HepG2 (cell line): ENCODE results near the gene DTNA. TPM values are rescaled to one million over a fixed set of nuclear protein-coding genes. Genes with fewer than 3 reads are reported as not detected.

ENCODE experiments used
- ATAC-seq: fragments of 200-7000 bp; cut with Tn5 transposase; 3 replicates; pipeline ENCODE4 v1.9.1; 2020; ENCODE audit warnings: mild to moderate bottlenecking, moderate library complexity
- BruUV-seq: library from RNA; stranded (reverse); fragments of 400-500 nt; replicated peaks from 2 replicates; lab custom pipeline; 2021; lab: Mats Ljungman, UMichigan
- CTCF ChIA-PET: fragments of 300-600 bp; formaldehyde crosslinking; extraction: SDS; loops from one replicate; lab custom pipeline; 2021; ENCODE audit warnings: low total read pairs, inconsistent platforms, low intra/inter-chr PET ratio; lab: Yijun Ruan, JAX
- POLR2A ChIA-PET: fragments of 350-600 bp; sonication (Branson Sonifier 250); formaldehyde crosslinking; loops from one replicate; lab custom pipeline; 2020; ENCODE audit warnings: antibody characterized with exemption, inconsistent platforms; lab: Yijun Ruan, JAX
- DNase-seq: peaks from one replicate; pipeline ENCODE4 v3.0.0-alpha.2; 2015; ENCODE audit warnings: low spot score
- FAIRE-seq: peaks from 3 replicates; lab custom pipeline; 2011; peaks lifted over from hg19 to GRCh38; lab: Jason Lieb, UNC
- H2AFZ ChIP-seq: one replicate; pipeline ENCODE4 v1.6.1; 2011; ENCODE audit warnings: low read length, inconsistent platforms
- H3K27ac ChIP-seq: fragments of 300-600 bp; 3 replicates; pipeline ENCODE4 v1.8.0; 2011; ENCODE audit warnings: mixed run types, mild to moderate bottlenecking, mixed read lengths, low read length, inconsistent platforms; ENCODE audit not compliant: insufficient read depth; ENCODE audit errors: extremely low read length
- H3K27me3 ChIP-seq, 2 experiments: fragments of 200-600 bp in 1 of 2; 2 replicates in 1 of 2; 3 replicates in 1 of 2; pipeline versions ENCODE4 v1.6.0 to v1.8.0; 2011; ENCODE audit warnings: low read length in 2 of 2, mild to moderate bottlenecking in 2 of 2, moderate library complexity in 2 of 2, inconsistent platforms in 1 of 2; ENCODE audit not compliant: insufficient read depth in 2 of 2, control insufficient read depth in 1 of 2
- H3K36me3 ChIP-seq, 2 experiments: fragments of 200-600 bp in 1 of 2; replicated peaks in 1 of 2; 2 replicates in 1 of 2; 3 replicates in 1 of 2; pipeline versions ENCODE4 v1.5.1 to v1.8.0; 2011; ENCODE audit warnings: low read length in 2 of 2, inconsistent platforms in 1 of 2; ENCODE audit not compliant: insufficient read depth in 2 of 2, control insufficient read depth in 1 of 2
- H3K4me1 ChIP-seq: 2 replicates; pipeline ENCODE4 v1.5.1; 2012; ENCODE audit warnings: low read length, inconsistent platforms; ENCODE audit not compliant: insufficient read depth
- H3K4me2 ChIP-seq: 2 replicates; pipeline ENCODE4 v1.6.0; 2011; ENCODE audit warnings: low read depth, low read length, inconsistent platforms
- H3K4me3 ChIP-seq, 3 experiments: fragments of 200-600 bp in 1 of 3; sonication (generic), shearing (Covaris generic) in 1 of 3; replicated peaks in 1 of 3; 2 replicates each; pipeline ENCODE4 v1.5.1; 2011 to 2016; ENCODE audit warnings: low read length in 3 of 3, inconsistent platforms in 2 of 3, low read depth in 2 of 3, mild to moderate bottlenecking in 2 of 3, control low read depth in 1 of 3, mixed read lengths in 1 of 3; ENCODE audit not compliant: insufficient read depth in 1 of 3
- H3K79me2 ChIP-seq: one replicate; pipeline ENCODE4 v1.6.1; 2011; ENCODE audit warnings: low read length, inconsistent platforms; ENCODE audit not compliant: insufficient read depth
- H3K9ac ChIP-seq: 2 replicates; pipeline ENCODE4 v1.6.0; 2011; ENCODE audit warnings: mild to moderate bottlenecking, low read depth, low read length, inconsistent platforms; ENCODE audit not compliant: insufficient read depth
- H3K9me3 ChIP-seq: 2 replicates; pipeline ENCODE4 v1.5.1; 2012; ENCODE audit warnings: mild to moderate bottlenecking, low read length
- H4K20me1 ChIP-seq: 2 replicates; pipeline ENCODE4 v1.6.0; 2011; ENCODE audit warnings: inconsistent platforms, mild to moderate bottlenecking, low read length, moderate library complexity; ENCODE audit not compliant: insufficient read depth
- CBFB ChIP-seq: sonication (generic); formaldehyde crosslinking; IDR thresholded peaks from 2 replicates; pipeline ENCODE4 v1.4.0; 2020; ENCODE audit warnings: missing genetic modification reagents
- FOSL2 ChIP-seq: sonication (generic); formaldehyde crosslinking; IDR thresholded peaks from 2 replicates; pipeline ENCODE4 v1.4.0; 2020; ENCODE audit warnings: missing genetic modification reagents
- SMAD3 ChIP-seq: sonication (generic); formaldehyde crosslinking; IDR thresholded peaks from 2 replicates; pipeline ENCODE4 v1.4.0; 2020; ENCODE audit warnings: missing genetic modification reagents
- ZNF343 ChIP-seq: sonication (generic); formaldehyde crosslinking; IDR thresholded peaks from 2 replicates; pipeline ENCODE4 v1.4.0; 2020; ENCODE audit warnings: mild to moderate bottlenecking, missing genetic modification reagents
- ZNF552 ChIP-seq: sonication (generic); formaldehyde crosslinking; IDR thresholded peaks from 2 replicates; pipeline ENCODE4 v1.9.0; 2022; ENCODE audit warnings: missing genetic modification reagents, mild to moderate bottlenecking, borderline replicate concordance
- WGBS: methylation state at CpG from one replicate; pipeline ENCODE4 v1.1.6; 2017; ENCODE audit warnings: low lambda C conversion rate; 5-methylcytosine and 5-hydroxymethylcytosine counted together
- in situ Hi-C: cut with HindIII; loops from 2 replicates; pipeline ENCODE4 v1.10.0; 2017; ENCODE audit warnings: low pct_unique_long_range_greater_than_20kb; ENCODE audit not compliant: extremely low pct_ligation_motif_present
- intact Hi-C: fragments of 100-400 bp; cut with micrococcal nuclease; formaldehyde crosslinking; loops from one replicate; pipeline ENCODE4 v1.10.0; 2022; ENCODE audit not compliant: unreplicated experiment
- polyA plus RNA-seq, 8 experiments: library from polyadenylated mRNA; depleted of rRNA in 3 of 8; stranded (reverse) in 7 of 8; unstranded in 1 of 8; fragments of >200 nt; fragmentation: Illumina TruSeq in 4 of 8; extraction: Trizol in 4 of 8; gene quantifications; 2 replicates each; pipeline versions ENCODE4 v1.2.1 to v1.2.3, GENCODE V29; 2011 to 2016; ENCODE audit warnings: low read depth in 4 of 8, missing spikeins in 1 of 8, mixed read lengths in 1 of 8; ENCODE audit not compliant: insufficient read depth in 1 of 8
- total RNA-seq, 5 experiments: library from RNA; depleted of rRNA; stranded (reverse); fragments of >200 nt; fragmentation: Illumina TruSeq; extraction: Trizol; gene quantifications; 2 replicates each; pipeline ENCODE4 v1.2.3, GENCODE V29; 2016; ENCODE audit warnings: low read depth in 1 of 5
- TF ChIP-seq, protein P1 (sequence below): sonication (generic); formaldehyde crosslinking; IDR thresholded peaks from 2 replicates; pipeline ENCODE4 v1.9.0; 2021; ENCODE audit warnings: mild to moderate bottlenecking, missing genetic modification reagents
- TF ChIP-seq, protein P2 (sequence below): IDR thresholded peaks from 2 replicates; pipeline ENCODE4 v1.6.1; 2016; ENCODE audit warnings: low read depth, borderline replicate concordance
- TF ChIP-seq, protein P3 (sequence below): sonication (generic); formaldehyde crosslinking; conservative IDR thresholded peaks from 2 replicates; pipeline ENCODE4 v1.8.0; 2022; ENCODE audit warnings: missing genetic modification reagents

DTNA gene
- total and polyA plus RNA-seq, 2 of the 13 experiments (the other 11 are each of a cell fraction or from before 2014, with no cell fraction given), result 8.5 to 29.0 TPM

DNA sequence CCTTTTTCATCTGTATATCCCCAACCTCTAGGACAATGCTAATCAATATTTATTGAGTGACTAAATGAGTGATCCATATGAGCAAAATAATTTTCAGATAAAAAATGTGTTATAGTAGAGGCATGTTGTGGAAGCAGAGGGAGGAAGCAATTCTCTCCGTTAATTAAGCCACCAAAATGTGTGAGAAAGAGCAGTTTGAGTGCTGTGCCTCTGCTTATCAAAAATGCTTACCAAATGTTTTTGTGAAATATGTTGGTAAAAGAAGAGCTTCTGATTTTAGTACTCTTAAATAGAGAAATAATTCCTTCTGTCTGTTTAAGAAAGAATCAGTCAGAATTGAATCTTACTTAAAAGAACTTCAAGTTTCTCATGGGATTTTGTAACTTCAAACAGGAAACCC lies 90.3 kb downstream of the DTNA start (continued):
- TF ChIP-seq, protein P1, sequence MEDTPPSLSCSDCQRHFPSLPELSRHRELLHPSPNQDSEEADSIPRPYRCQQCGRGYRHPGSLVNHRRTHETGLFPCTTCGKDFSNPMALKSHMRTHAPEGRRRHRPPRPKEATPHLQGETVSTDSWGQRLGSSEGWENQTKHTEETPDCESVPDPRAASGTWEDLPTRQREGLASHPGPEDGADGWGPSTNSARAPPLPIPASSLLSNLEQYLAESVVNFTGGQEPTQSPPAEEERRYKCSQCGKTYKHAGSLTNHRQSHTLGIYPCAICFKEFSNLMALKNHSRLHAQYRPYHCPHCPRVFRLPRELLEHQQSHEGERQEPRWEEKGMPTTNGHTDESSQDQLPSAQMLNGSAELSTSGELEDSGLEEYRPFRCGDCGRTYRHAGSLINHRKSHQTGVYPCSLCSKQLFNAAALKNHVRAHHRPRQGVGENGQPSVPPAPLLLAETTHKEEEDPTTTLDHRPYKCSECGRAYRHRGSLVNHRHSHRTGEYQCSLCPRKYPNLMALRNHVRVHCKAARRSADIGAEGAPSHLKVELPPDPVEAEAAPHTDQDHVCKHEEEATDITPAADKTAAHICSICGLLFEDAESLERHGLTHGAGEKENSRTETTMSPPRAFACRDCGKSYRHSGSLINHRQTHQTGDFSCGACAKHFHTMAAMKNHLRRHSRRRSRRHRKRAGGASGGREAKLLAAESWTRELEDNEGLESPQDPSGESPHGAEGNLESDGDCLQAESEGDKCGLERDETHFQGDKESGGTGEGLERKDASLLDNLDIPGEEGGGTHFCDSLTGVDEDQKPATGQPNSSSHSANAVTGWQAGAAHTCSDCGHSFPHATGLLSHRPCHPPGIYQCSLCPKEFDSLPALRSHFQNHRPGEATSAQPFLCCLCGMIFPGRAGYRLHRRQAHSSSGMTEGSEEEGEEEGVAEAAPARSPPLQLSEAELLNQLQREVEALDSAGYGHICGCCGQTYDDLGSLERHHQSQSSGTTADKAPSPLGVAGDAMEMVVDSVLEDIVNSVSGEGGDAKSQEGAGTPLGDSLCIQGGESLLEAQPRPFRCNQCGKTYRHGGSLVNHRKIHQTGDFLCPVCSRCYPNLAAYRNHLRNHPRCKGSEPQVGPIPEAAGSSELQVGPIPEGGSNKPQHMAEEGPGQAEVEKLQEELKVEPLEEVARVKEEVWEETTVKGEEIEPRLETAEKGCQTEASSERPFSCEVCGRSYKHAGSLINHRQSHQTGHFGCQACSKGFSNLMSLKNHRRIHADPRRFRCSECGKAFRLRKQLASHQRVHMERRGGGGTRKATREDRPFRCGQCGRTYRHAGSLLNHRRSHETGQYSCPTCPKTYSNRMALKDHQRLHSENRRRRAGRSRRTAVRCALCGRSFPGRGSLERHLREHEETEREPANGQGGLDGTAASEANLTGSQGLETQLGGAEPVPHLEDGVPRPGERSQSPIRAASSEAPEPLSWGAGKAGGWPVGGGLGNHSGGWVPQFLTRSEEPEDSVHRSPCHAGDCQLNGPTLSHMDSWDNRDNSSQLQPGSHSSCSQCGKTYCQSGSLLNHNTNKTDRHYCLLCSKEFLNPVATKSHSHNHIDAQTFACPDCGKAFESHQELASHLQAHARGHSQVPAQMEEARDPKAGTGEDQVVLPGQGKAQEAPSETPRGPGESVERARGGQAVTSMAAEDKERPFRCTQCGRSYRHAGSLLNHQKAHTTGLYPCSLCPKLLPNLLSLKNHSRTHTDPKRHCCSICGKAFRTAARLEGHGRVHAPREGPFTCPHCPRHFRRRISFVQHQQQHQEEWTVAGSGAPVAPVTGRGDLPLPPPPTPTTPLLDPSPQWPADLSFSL, result no peak
- no peak for TF ChIP-seq ZNF552
- no peak for TF ChIP-seq ZNF343 (CRISPR knock-in tag)
- no peak for TF ChIP-seq SMAD3 (CRISPR knock-in tag)
- no peak for TF ChIP-seq CBFB (CRISPR knock-in tag)
- TF ChIP-seq, all 625 proteins: peak for 0

DNA sequence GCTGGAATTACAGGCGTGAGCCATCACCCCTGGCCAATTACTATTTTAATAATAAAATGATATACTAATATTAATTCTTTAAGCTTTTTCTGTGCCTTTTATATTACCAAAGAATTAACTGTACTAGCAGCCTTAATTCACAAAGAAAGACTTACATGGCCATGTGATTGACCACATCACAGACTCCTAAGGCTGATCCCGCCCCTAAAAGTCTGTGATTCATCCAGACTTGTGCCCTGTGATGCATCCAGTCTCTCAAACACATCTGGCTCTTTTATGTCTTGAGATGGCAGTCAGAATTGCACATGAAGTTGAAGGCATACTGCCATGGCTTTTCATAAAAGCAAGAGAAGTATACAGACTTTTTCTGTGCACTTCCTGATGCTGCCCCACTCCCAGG lies 91.7 kb downstream of the DTNA start:
- WGBS, result 93% methylated on average over 2 of the region's 2 CpGs
- Histone ChIP-seq H3K79me2 (no peaks in the 10 kb centered on the region), H3K9ac (no peak overlapping the region), H3K9me3 (no peaks in the 10 kb centered on the region), H3K4me1 (no peaks in the 10 kb centered on the region), H3K36me3 (no peaks in the 10 kb centered on the region), H3K27ac (no peak overlapping the region), H3K4me3 (no peak overlapping the region), H3K4me2 (no peak overlapping the region), H4K20me1 (no peaks in the 10 kb centered on the region), H3K27me3 (no peaks in the 10 kb centered on the region), H2AFZ (no peak overlapping the region)
- in situ Hi-C loops, result no loop called here
- no peak for DNase-seq
- ChIA-PET POLR2A (no interaction called here), CTCF (no interaction called here)
- no peak for TF ChIP-seq FOSL2
- TF ChIP-seq, protein P2, sequence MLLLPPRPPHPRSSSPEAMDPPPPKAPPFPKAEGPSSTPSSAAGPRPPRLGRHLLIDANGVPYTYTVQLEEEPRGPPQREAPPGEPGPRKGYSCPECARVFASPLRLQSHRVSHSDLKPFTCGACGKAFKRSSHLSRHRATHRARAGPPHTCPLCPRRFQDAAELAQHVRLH (CRISPR knock-in tag), result no peak
- TF ChIP-seq, protein P3, sequence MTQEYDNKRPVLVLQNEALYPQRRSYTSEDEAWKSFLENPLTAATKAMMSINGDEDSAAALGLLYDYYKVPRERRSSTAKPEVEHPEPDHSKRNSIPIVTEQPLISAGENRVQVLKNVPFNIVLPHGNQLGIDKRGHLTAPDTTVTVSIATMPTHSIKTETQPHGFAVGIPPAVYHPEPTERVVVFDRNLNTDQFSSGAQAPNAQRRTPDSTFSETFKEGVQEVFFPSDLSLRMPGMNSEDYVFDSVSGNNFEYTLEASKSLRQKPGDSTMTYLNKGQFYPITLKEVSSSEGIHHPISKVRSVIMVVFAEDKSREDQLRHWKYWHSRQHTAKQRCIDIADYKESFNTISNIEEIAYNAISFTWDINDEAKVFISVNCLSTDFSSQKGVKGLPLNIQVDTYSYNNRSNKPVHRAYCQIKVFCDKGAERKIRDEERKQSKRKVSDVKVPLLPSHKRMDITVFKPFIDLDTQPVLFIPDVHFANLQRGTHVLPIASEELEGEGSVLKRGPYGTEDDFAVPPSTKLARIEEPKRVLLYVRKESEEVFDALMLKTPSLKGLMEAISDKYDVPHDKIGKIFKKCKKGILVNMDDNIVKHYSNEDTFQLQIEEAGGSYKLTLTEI (CRISPR knock-in tag), result no peak
- no peak for FAIRE-seq
- BruUV-seq, result no TSS peak
- no peak for ATAC-seq
- intact Hi-C loops, result no loop called here
